Skin of body (tissue), 2 donors: ENCODE data around the gene TCF12. TPM values are rescaled to one million over a fixed set of nuclear protein-coding genes. Genes with fewer than 3 reads are reported as not detected.

Experiments used
- DNase-seq: peaks from one replicate; lab custom pipeline; 2025; lab: John Stamatoyannopoulos, UW
- total RNA-seq: library from RNA; depleted of rRNA; stranded (reverse); fragments of >200 nt; gene quantifications from one replicate; pipeline ENCODE4 v1.2.3, GENCODE V29; 2014

TCF12 gene
- total RNA-seq, 1 donor from 2014 or later: 184 TPM

GRCh38 chr15:57205996-57206395 lies 287.6 kb downstream of the TCF12 start:
- DNase-seq: no peak

GRCh38 chr15:57213862-57214261 lies 295.4 kb downstream of the TCF12 start:
- DNase-seq: peak; percentile 22

- DNase-seq: peak; percentile 42
These were observed 296.9 kb downstream of the TCF12 start for GRCh38 chr15:57215326-57215725.

- no peak for DNase-seq
These were observed 297.4 kb downstream of the TCF12 start for GRCh38 chr15:57215881-57216280.

GRCh38 chr15:57216288-57216687 lies 297.8 kb downstream of the TCF12 start:
- no peak for DNase-seq

GRCh38 chr15:57217778-57218598 lies 299.5 kb downstream of the TCF12 start:
- no peak for DNase-seq

GRCh38 chr15:57218826-57219576 lies 300.6 kb downstream of the TCF12 start:
- peak; percentile 95 for DNase-seq

GRCh38 chr15:57220205-57220604 lies 301.8 kb downstream of the TCF12 start:
- peak; percentile 83 for DNase-seq

GRCh38 chr15:57221134-57221533 lies 302.7 kb downstream of the TCF12 start:
- DNase-seq: no peak

- DNase-seq: no peak
These were observed 304.9 kb downstream of the TCF12 start for GRCh38 chr15:57223345-57223744.

GRCh38 chr15:57223887-57224286 lies 305.4 kb downstream of the TCF12 start:
- no peak for DNase-seq

GRCh38 chr15:57224664-57225063 lies 306.2 kb downstream of the TCF12 start:
- DNase-seq: no peak

GRCh38 chr15:57227166-57227565 lies 308.7 kb downstream of the TCF12 start:
- DNase-seq: no peak

GRCh38 chr15:57227899-57228298 lies 309.5 kb downstream of the TCF12 start:
- peak; percentile 62 for DNase-seq

GRCh38 chr15:57228395-57228794 lies 310.0 kb downstream of the TCF12 start:
- DNase-seq: no peak

- DNase-seq: no peak
These were observed 310.6 kb downstream of the TCF12 start for GRCh38 chr15:57229051-57229450.

GRCh38 chr15:57231559-57231958 lies 313.1 kb downstream of the TCF12 start:
- no peak for DNase-seq

GRCh38 chr15:57234156-57234555 lies 315.7 kb downstream of the TCF12 start:
- DNase-seq: no peak

GRCh38 chr15:57235186-57235585 lies 316.7 kb downstream of the TCF12 start:
- DNase-seq: no peak

- DNase-seq: peak; percentile 35
These were observed 317.4 kb downstream of the TCF12 start for GRCh38 chr15:57235873-57236272.

GRCh38 chr15:57236561-57237300 lies 318.3 kb downstream of the TCF12 start:
- DNase-seq: no peak

GRCh38 chr15:57237301-57237642 lies 318.8 kb downstream of the TCF12 start:
- DNase-seq: no peak
